ENCODE data around the gene NMBR. TPM values are rescaled to one million over a fixed set of nuclear protein-coding genes. Genes with fewer than 3 reads are reported as not detected.
A peak's percentile ranks its signal among the peaks of the same experiment; 100 is the strongest.
"Not testable (repeated sequence)": the region's sequence is repeated elsewhere in the genome, so short reads cannot be mapped to it uniquely, and the experiment has no call there.

The NMBR gene
- total RNA-seq, 1 donor from 2014 or later, result not detected

DNA sequence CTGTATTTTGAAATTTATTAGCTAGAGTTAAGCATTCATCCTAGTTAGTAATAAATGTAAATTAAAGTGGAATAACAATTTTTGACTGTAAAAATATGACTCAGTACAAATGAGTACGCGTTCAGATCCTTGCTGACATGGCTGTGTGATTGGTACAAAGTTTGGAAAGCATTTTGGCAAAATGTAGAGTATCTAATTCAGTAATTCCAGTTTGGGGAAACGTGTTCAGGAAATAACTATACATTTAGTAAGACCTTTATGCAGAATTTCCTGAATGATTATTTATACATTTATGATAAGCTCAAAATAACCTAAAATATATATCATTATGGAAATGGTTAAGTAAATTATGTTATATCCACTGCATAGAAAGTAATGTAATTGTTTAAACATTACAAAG, 8.2 kb upstream of the NMBR start:
- no peak overlapping the region for H3K4me3 ChIP-seq
- intact Hi-C loops (cut with DNase I), result no loop called here
- DNase-seq, result no peak
- H3K4me1 ChIP-seq, result peaks cover 12% of the 10 kb centered on the region
- H3K9me3 ChIP-seq, result no peaks in the 10 kb centered on the region
- TF ChIP-seq, protein P1, sequence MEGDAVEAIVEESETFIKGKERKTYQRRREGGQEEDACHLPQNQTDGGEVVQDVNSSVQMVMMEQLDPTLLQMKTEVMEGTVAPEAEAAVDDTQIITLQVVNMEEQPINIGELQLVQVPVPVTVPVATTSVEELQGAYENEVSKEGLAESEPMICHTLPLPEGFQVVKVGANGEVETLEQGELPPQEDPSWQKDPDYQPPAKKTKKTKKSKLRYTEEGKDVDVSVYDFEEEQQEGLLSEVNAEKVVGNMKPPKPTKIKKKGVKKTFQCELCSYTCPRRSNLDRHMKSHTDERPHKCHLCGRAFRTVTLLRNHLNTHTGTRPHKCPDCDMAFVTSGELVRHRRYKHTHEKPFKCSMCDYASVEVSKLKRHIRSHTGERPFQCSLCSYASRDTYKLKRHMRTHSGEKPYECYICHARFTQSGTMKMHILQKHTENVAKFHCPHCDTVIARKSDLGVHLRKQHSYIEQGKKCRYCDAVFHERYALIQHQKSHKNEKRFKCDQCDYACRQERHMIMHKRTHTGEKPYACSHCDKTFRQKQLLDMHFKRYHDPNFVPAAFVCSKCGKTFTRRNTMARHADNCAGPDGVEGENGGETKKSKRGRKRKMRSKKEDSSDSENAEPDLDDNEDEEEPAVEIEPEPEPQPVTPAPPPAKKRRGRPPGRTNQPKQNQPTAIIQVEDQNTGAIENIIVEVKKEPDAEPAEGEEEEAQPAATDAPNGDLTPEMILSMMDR (IDR thresholded peaks at IDR 0.05), result no peak
- H3K27me3 ChIP-seq (ENCODE audit: low read depth), result no peaks in the 10 kb centered on the region
- H3K36me3 ChIP-seq, result no peaks in the 10 kb centered on the region
- no peak overlapping the region for H3K27ac ChIP-seq
- no peak for ATAC-seq

DNA sequence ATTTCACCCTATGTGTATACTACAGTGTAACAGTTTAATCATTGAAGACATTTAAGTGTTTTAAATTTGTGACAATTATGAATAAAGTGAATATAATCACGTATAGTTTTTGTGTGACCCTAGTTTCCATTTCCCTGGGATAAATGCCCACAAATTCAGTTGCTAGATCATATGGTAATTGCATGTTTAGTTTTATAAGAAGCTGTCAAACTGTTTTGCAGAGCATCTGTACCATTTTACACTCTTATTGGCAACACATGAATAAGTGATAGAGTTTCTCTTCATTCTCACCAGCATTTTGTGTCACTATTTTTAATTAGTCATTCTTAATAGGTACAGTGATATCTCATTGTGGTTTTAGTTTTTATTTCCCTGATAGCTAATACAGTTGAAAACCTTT, 7.4 kb upstream of the NMBR start:
- Histone ChIP-seq H3K4me1 (peaks cover 18% of the 10 kb centered on the region), H3K4me3 (no peak overlapping the region), H3K9me3 (no peaks in the 10 kb centered on the region), H3K27me3 (ENCODE audit: low read depth) (no peaks in the 10 kb centered on the region), H3K36me3 (no peaks in the 10 kb centered on the region), H3K27ac (no peak overlapping the region)
- DNase-seq, result no peak
- intact Hi-C loops (cut with DNase I), result no loop called here
- TF ChIP-seq, protein P1 (IDR thresholded peaks at IDR 0.05), result no peak
- no peak for ATAC-seq

DNA sequence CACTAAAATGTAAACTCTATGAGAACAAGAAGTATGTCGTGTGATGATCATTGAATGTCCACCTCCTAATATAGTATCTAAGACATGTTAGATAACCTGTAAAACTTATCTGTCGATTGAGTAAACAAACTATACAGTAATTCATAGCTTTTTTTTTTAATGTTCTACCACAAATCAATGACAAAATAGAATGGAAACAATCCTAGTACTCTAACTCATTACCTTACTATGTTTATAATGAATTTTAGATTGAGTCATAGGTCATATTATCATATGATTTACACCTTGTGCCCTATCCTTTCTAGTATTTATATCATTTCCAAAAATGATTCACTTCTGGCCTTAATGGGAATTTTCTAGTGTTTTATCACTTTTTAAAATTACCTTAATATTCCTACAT, 6.3 kb upstream of the NMBR start:
- intact Hi-C loops (cut with DNase I), result no loop called here
- peaks cover 29% of the 10 kb centered on the region for H3K4me1 ChIP-seq
- DNase-seq, result no peak
- no peak for ATAC-seq
- TF ChIP-seq, protein P1 (IDR thresholded peaks at IDR 0.05), result no peak
- no peaks in the 10 kb centered on the region for H3K9me3 ChIP-seq
- no peaks in the 10 kb centered on the region for H3K36me3 ChIP-seq
- no peaks in the 10 kb centered on the region for H3K27me3 ChIP-seq (ENCODE audit: low read depth)
- H3K4me3 ChIP-seq, result no peak overlapping the region
- no peak overlapping the region for H3K27ac ChIP-seq

DNA sequence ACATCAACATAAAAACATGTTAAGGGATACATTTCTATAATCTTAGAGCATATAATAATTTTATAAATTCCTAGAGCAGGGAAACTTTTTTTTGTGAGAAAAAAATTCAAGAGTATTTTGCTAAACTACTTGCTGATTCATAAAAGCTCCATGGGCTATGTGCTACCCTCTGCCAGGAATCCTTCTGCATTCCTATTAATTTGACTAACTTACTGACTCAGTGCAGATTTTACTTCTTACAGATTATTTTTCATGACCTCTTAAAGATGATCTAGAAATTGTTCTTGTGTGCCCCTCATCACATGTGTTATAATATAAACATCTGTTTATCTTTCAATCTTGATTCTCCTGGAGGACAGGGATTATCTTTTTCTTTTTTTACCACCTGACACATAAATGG, 5.8 kb upstream of the NMBR start:
- intact Hi-C loops (cut with DNase I), result no loop called here
- no peaks in the 10 kb centered on the region for H3K9me3 ChIP-seq

GRCh38 chr6:142141531-142141930, 5.4 kb downstream of the NMBR start:
- H3K4me1 ChIP-seq; intact Hi-C loops (cut with DNase I); H3K4me3 ChIP-seq; H3K27ac ChIP-seq; ATAC-seq; H3K27me3 ChIP-seq (ENCODE audit: low read depth); H3K9me3 ChIP-seq; H3K36me3 ChIP-seq: not testable (repeated sequence)
- peak; percentile 20 for DNase-seq

More for the DNA sequence above, 5.8 kb upstream of the NMBR start:
- no peaks in the 10 kb centered on the region for H3K27me3 ChIP-seq (ENCODE audit: low read depth)
- TF ChIP-seq, protein P1 (IDR thresholded peaks at IDR 0.05), result no peak
- DNase-seq, result no peak
- H3K36me3 ChIP-seq, result no peaks in the 10 kb centered on the region
- no peak for ATAC-seq
- H3K4me1 ChIP-seq, result peaks cover 34% of the 10 kb centered on the region
- H3K27ac ChIP-seq, result no peak overlapping the region
- H3K4me3 ChIP-seq, result no peak overlapping the region

GRCh38 chr6:142138876-142139275, 8.0 kb downstream of the NMBR start:
- intact Hi-C loops (cut with DNase I), result no loop called here

More at GRCh38 chr6:142138876-142139275, 8.0 kb downstream of the NMBR start:
- no peaks in the 10 kb centered on the region for H3K36me3 ChIP-seq
- ATAC-seq (no peak), DNase-seq (no peak)
- no peak overlapping the region for H3K27ac ChIP-seq
- TF ChIP-seq, protein P1 (IDR thresholded peaks at IDR 0.05), result no peak
- no peak overlapping the region for H3K4me3 ChIP-seq
- H3K4me1 ChIP-seq, result no peaks in the 10 kb centered on the region
- no peaks in the 10 kb centered on the region for H3K9me3 ChIP-seq
- H3K27me3 ChIP-seq (ENCODE audit: low read depth), result no peaks in the 10 kb centered on the region

Measured in lower lobe of right lung (tissue), 2 donors.